Psoas muscle (tissue), 8 donors: ENCODE data around the gene TREML4. TPM values are rescaled to one million over a fixed set of nuclear protein-coding genes. Genes with fewer than 3 reads are reported as not detected.

Experiments used
- ATAC-seq, 4 donors: fragments of 200-7000 bp; cut with Tn5 transposase; one replicate each; pipeline ENCODE4 v1.9.1; 2020; ENCODE audit warnings: moderate library complexity in 3 of 4, mild to moderate bottlenecking in 2 of 4
- DNase-seq, 2 donors: peaks; one replicate each; pipeline ENCODE4 v3.0.0-alpha.2; 2020
- H3K27ac ChIP-seq: fragments of 200-600 bp; one replicate; pipeline ENCODE4 v1.8.0; 2022
- H3K27me3 ChIP-seq, 3 donors: fragments of 200-600 bp in 1 of 3; one replicate each; pipeline versions ENCODE4 v1.6.1 to v1.8.0; 2013 to 2022; ENCODE audit warnings: low read length in 2 of 3, mild to moderate bottlenecking in 2 of 3, moderate library complexity in 1 of 3; ENCODE audit not compliant: insufficient read depth in 3 of 3
- H3K36me3 ChIP-seq, 2 donors: fragments of 200-600 bp in 1 of 2; one replicate each; pipeline versions ENCODE4 v1.6.1 to v1.8.0; 2013 to 2022; ENCODE audit warnings: low read depth in 1 of 2, mild to moderate bottlenecking in 1 of 2, moderate library complexity in 1 of 2; ENCODE audit not compliant: insufficient read depth in 1 of 2
- H3K4me1 ChIP-seq: fragments of 200-600 bp; one replicate; pipeline ENCODE4 v1.8.0; 2022
- H3K4me3 ChIP-seq: fragments of 200-600 bp; one replicate; pipeline ENCODE4 v1.8.0; 2022; ENCODE audit warnings: mild to moderate bottlenecking
- H3K9me3 ChIP-seq: fragments of 200-600 bp; one replicate; pipeline ENCODE4 v1.8.0; 2022
- CTCF ChIP-seq: fragments of 200-600 bp; IDR thresholded peaks from one replicate; pipeline ENCODE4 v1.8.0; 2022; ENCODE audit warnings: antibody characterized with exemption
- WGBS, 3 donors: extraction: QIAGEN DNeasy Blood & Tissue Kit; methylation state at CpG; one replicate each; pipeline versions ENCODE4 v1.1.6 to v1.1.7; 2013; 5-methylcytosine and 5-hydroxymethylcytosine counted together
- intact Hi-C, 2 donors: fragments of 100-400 bp; cut with DNase I; formaldehyde crosslinking; loops; one replicate each; pipeline versions ENCODE4 v1.11.0 to v1.14.2; 2022
- polyA plus RNA-seq, 3 donors: library from polyadenylated mRNA; stranded (reverse); fragments of 200-250 nt; gene quantifications; one replicate each; pipeline ENCODE4 v1.2.3, GENCODE V29; 2013
- total RNA-seq, 4 donors: library from RNA; stranded (reverse); fragmentation: NEBNext Ultra II Directional in 2 of 4; extraction: Animal tissue kit (Norgen Biotek cat#: 25700) in 2 of 4; gene quantifications; one replicate each; pipeline versions ENCODE4 v1.2.1 to v1.2.4, GENCODE V29; 2021 to 2023
- donor health status: healthy with polysubstance abuse.
- donor health status: DM: no; HTN: no; CAD: no; lungs with moderate emphysema.
- donor health status: Bipolar disorder and iron deficiency.
- donor health status: healthy.
- donor health status: DM: yes; HTN: yes; CAD: no.
- donor health status: DM: no; HTN: no; CAD: no.
- donor health status: DM: no; HTN: no; CAD: no.
- donor health status: DM: yes; HTN: yes; CAD: no.

The TREML4 gene
- total and polyA plus RNA-seq, 7 donors = 0.01 TPM; not detected in 6

DNA sequence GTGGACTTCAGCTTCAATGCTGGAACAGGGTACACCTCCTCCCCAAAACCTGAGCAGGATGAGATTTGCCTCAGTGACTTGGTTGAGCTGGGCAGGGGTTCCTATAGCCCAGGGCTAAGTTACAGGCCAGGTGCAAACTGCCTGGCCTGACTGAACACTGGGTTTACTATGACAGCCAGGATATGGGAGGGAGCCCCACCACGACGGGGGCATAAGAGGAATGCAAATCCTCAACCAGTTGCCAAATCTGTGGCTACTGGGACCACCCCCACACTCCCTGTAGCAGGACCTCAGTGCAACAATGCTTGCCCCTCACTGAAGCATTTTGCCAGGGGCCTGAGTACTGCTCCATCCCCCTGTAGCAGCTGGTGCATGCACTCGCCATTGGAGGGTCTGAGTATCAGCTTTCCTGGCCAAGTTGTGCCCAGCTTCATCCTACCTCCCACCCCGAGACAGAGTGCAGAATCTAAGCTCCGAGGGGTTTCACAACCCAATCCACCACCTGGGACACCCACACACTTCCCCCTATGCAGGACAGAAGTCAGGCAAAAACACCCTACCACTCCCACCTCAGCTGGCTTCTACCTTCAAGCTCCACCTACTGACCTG lies 27.6 kb downstream of the TREML4 start:
- H3K4me1 ChIP-seq = no peaks in the 10 kb centered on the region
- DNase-seq (no peak), ATAC-seq (no peak)
- no peak overlapping the region for H3K4me3 ChIP-seq
- H3K36me3 ChIP-seq = no peaks in the 10 kb centered on the region
- TF ChIP-seq CTCF = no peak
- H3K27ac ChIP-seq = no peak overlapping the region
- H3K27me3 ChIP-seq = peaks cover 0 to 3% (median 0%) of the 10 kb centered on the region in 3 donors
- intact Hi-C loops = no loop called here
- 67 to 77% (median 73%) methylated on average over 5 of the region's 5 CpGs for WGBS, 3 donors
- H3K9me3 ChIP-seq = no peaks in the 10 kb centered on the region

DNA sequence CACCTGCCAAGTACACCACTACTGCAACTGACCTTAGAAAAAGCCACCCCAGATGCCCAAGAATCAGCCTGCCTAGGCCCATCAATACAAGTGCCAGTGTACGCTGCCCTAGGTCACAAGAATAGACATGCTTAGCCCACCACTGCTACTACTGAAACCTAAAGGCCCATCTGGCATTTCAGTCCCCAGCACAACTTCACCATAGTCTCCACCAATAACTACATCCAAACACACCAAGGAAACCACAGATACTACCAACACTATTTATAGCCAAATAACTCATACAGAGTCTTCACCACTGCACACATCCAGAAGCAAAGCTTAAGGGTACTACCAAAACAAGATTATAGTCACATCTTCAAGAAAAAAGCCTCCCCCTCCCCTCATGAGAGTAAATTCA lies 28.2 kb downstream of the TREML4 start:
- intact Hi-C loops = no loop called here
- H3K4me3 ChIP-seq = no peak overlapping the region
- H3K27me3 ChIP-seq = peaks cover 0 to 3% (median 0%) of the 10 kb centered on the region in 3 donors
- DNase-seq = no peak
- TF ChIP-seq CTCF = no peak
- H3K9me3 ChIP-seq = peaks cover 6% of the 10 kb centered on the region
- WGBS, 3 donors = 100% methylated on average over 1 of the region's 1 CpG
- no peaks in the 10 kb centered on the region for H3K36me3 ChIP-seq
- H3K27ac ChIP-seq = no peak overlapping the region
- H3K4me1 ChIP-seq = no peaks in the 10 kb centered on the region
- no peak for ATAC-seq

DNA sequence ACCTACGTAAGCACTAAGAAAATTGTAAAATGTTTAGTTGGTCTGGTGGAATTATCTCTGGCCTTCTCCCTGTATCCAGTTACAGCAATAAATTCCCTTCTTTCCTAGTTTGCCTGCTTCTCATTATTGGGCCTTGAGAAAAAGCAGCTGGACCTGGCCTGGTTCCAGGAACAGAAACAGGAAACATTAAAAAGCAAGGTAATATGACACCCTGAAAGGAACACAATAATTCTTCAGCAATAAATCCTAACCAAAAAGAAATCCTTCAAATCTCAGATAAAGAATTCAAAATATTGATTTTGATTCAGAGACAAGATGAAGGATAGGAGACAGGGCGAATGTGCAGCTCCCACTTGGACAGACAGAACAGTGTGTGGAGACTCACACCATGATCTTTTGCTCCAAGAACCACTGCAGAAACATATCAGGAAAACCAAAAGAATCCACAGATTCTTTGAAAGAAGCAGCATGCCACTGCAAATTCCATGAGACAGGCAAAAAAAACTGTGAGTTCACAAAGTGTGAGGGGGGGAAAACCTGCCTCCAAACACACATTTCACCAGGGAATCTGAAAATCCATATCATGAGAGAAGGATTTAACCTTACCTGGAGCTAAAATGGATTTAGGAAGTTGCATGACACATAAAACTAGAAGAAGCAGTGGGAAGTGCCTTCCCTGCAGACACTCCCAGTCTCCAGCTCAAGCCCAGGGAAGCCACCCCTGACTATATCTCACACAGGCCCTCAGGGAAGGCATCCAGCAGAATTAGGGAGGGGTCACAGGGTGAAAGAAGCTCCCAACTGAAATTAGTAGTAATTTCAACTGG lies 29.4 kb downstream of the TREML4 start:
- intact Hi-C loops = no loop called here
- peaks cover 0 to 3% (median 0%) of the 10 kb centered on the region in 3 donors for H3K27me3 ChIP-seq
- 45 to 65% (median 63%) methylated on average over 2 of the region's 2 CpGs for WGBS, 3 donors
- no peak for DNase-seq
- no peak for ATAC-seq
- no peaks in the 10 kb centered on the region for H3K4me1 ChIP-seq
- no peak overlapping the region for H3K27ac ChIP-seq
- no peak overlapping the region for H3K4me3 ChIP-seq
- H3K9me3 ChIP-seq = peaks cover 8% of the 10 kb centered on the region
- TF ChIP-seq CTCF = no peak
- no peaks in the 10 kb centered on the region for H3K36me3 ChIP-seq

DNA sequence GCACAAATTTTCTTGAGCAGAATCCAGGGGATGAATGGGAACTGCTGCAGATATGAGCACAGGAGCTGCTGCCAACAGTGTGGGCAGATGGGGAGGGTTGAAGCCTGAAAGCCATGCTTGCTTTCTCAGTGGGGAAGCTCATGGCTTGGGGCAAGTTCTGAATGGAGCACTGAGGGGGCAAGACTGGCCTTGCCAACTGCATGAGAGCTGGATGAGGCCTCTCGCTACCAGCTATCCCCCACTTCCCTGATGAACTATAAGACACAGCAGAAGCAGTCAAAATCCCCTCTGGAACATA lies 30.0 kb downstream of the TREML4 start:
- ATAC-seq (no peak), DNase-seq (no peak)
- H3K4me3 ChIP-seq = no peak overlapping the region
- H3K27me3 ChIP-seq = peaks cover 0 to 3% (median 0%) of the 10 kb centered on the region in 3 donors
- no peak overlapping the region for H3K27ac ChIP-seq
- peaks cover 8% of the 10 kb centered on the region for H3K9me3 ChIP-seq
- no peak for TF ChIP-seq CTCF
- H3K36me3 ChIP-seq = no peaks in the 10 kb centered on the region
- intact Hi-C loops = no loop called here
- H3K4me1 ChIP-seq = no peaks in the 10 kb centered on the region
- 67 to 97% (median 93%) methylated on average over 1 of the region's 1 CpG for WGBS, 3 donors
